Neural progenitor cell (in vitro differentiated cells): ENCODE data around the gene SLC44A2.
"Not testable (repeated sequence)": the region's sequence is repeated elsewhere in the genome, so short reads cannot be mapped to it uniquely, and the experiment has no call there.

ENCODE experiments used
- CTCF ChIP-seq: fragments of 200-600 bp; sonication (generic); IDR thresholded peaks from 2 replicates; pipeline ENCODE4 v1.5.1; 2017; ENCODE audit warnings: antibody characterized with exemption, mild to moderate bottlenecking
- EZH2 ChIP-seq: fragments of 200-600 bp; sonication (generic); IDR thresholded peaks from 2 replicates; pipeline ENCODE4 v1.6.1; 2017; ENCODE audit warnings: antibody characterized with exemption, mild to moderate bottlenecking, moderate library complexity
- EZH2phosphoT487 ChIP-seq: fragments of 200-600 bp; sonication (generic); IDR thresholded peaks from 2 replicates; pipeline ENCODE4 v1.6.1; 2017; ENCODE audit warnings: antibody characterized with exemption

- TF ChIP-seq CTCF, EZH2, EZH2phosphoT487: not testable (repeated sequence)
Measured at GRCh38 chr19:10663252-10663563, 37.9 kb downstream of the SLC44A2 start.
